PC-3 (cell line): ENCODE data around the gene PTK6. TPM values are rescaled to one million over a fixed set of nuclear protein-coding genes. Genes with fewer than 3 reads are reported as not detected.

Experiments used
- ATAC-seq: fragments of 200-7000 bp; cut with Tn5 transposase; 2 replicates; pipeline ENCODE4 v1.9.1; 2020; ENCODE audit warnings: mild to moderate bottlenecking, moderate library complexity
- BruUV-seq: library from RNA; stranded (reverse); fragments of 400-500 nt; replicated peaks from 2 replicates; lab custom pipeline; 2021; lab: Mats Ljungman, UMichigan
- CTCF ChIA-PET: fragments of 300-600 bp; sonication (Branson Sonifier 250); formaldehyde crosslinking; loops from one replicate; lab custom pipeline; 2022; ENCODE audit warnings: antibody characterized with exemption; lab: Charles Lee
- POLR2A ChIA-PET: fragments of 300-600 bp; sonication (Branson Sonifier 250); formaldehyde crosslinking; loops from one replicate; lab custom pipeline; 2022; ENCODE audit warnings: antibody characterized with exemption; ENCODE audit not compliant: unreplicated experiment; lab: Charles Lee
- DNase-seq: peaks from one replicate; pipeline ENCODE4 v3.0.0-alpha.2; 2015
- H2AFZ ChIP-seq: fragments of 300-600 bp; sonication (generic); 2 replicates; pipeline ENCODE4 v1.6.0; 2016; ENCODE audit warnings: antibody characterized with exemption, low read length
- H3F3A ChIP-seq: fragments of 300-600 bp; sonication (generic); one replicate; pipeline ENCODE4 v1.6.0; 2017; ENCODE audit warnings: antibody characterized with exemption, low read length, control low read depth, mild to moderate bottlenecking; ENCODE audit not compliant: unreplicated experiment
- H3K27ac ChIP-seq: fragments of 300-600 bp; sonication (generic); 2 replicates; pipeline ENCODE4 v1.5.1; 2016; ENCODE audit warnings: mild to moderate bottlenecking, low read length
- H3K27me3 ChIP-seq: fragments of 300-600 bp; sonication (generic); 2 replicates; pipeline ENCODE4 v1.6.1; 2016; ENCODE audit warnings: low read length, mixed read lengths
- H3K36me3 ChIP-seq: fragments of 300-600 bp; sonication (generic); 2 replicates; pipeline ENCODE4 v1.6.1; 2016; ENCODE audit warnings: low read depth, mixed run types, low read length, mixed read lengths
- H3K4me1 ChIP-seq: fragments of 300-600 bp; sonication (generic); 2 replicates; pipeline ENCODE4 v1.5.1; 2016; ENCODE audit warnings: low read length; ENCODE audit not compliant: insufficient read depth
- H3K4me2 ChIP-seq: fragments of 300-600 bp; sonication (generic); 2 replicates; pipeline ENCODE4 v1.6.0; 2016; ENCODE audit warnings: low read length
- H3K4me3 ChIP-seq: fragments of 300-600 bp; sonication (generic); 2 replicates; pipeline ENCODE4 v1.5.1; 2016; ENCODE audit warnings: mild to moderate bottlenecking, low read length, mixed read lengths
- H3K79me2 ChIP-seq: fragments of 300-600 bp; sonication (generic); 2 replicates; pipeline ENCODE4 v1.6.1; 2017; ENCODE audit warnings: low read length, mixed read lengths
- H3K9ac ChIP-seq: fragments of 300-600 bp; sonication (generic); 2 replicates; pipeline ENCODE4 v1.6.0; 2016; ENCODE audit warnings: mild to moderate bottlenecking, low read length
- H3K9me2 ChIP-seq: fragments of 300-600 bp; sonication (generic); replicated peaks from 2 replicates; pipeline ENCODE4 v1.6.1; 2016; ENCODE audit warnings: mixed run types, low read length, mixed read lengths
- H3K9me3 ChIP-seq: fragments of 300-600 bp; sonication (generic); 2 replicates; pipeline ENCODE4 v1.6.1; 2016; ENCODE audit warnings: low read length, mixed read lengths
- H4K20me1 ChIP-seq: fragments of 300-600 bp; sonication (generic); 2 replicates; pipeline ENCODE4 v1.6.1; 2016; ENCODE audit warnings: low read length, mixed read lengths
- CTCF ChIP-seq: fragments of 300-600 bp; sonication (generic); conservative IDR thresholded peaks from 2 replicates; pipeline ENCODE4 v1.5.1; 2017; ENCODE audit warnings: antibody characterized with exemption, low read depth, mild to moderate bottlenecking, low read length
- EZH2 ChIP-seq: fragments of 300-600 bp; sonication (generic); IDR thresholded peaks from one replicate; pipeline ENCODE4 v1.6.1; 2017; ENCODE audit warnings: antibody characterized with exemption, mild to moderate bottlenecking, low read length; ENCODE audit not compliant: unreplicated experiment
- EZH2phosphoT487 ChIP-seq: fragments of 300-600 bp; sonication (generic); IDR thresholded peaks from 2 replicates; pipeline ENCODE4 v1.6.1; 2018; ENCODE audit warnings: mild to moderate bottlenecking, antibody characterized with exemption, low read length, borderline replicate concordance
- intact Hi-C: fragments of 100-400 bp; cut with micrococcal nuclease; formaldehyde crosslinking; loops from 2 replicates; pipeline ENCODE4 v1.9.0; 2023
- total RNA-seq: library from RNA; depleted of rRNA; stranded (reverse); fragments of >200 nt; gene quantifications from 2 replicates; pipeline ENCODE4 v1.2.3, GENCODE V29; 2014

Gene PTK6
- total RNA-seq, 1 experiment from 2014 or later = 11.1 TPM

GRCh38 chr20:63539092-63539430 lies 1.9 kb upstream of the PTK6 start:
- no peaks in the 10 kb centered on the region for H3K9me2 ChIP-seq
- peaks cover 34% of the 10 kb centered on the region for H3K4me1 ChIP-seq
- H3K27me3 ChIP-seq = no peaks in the 10 kb centered on the region
- H3K79me2 ChIP-seq = peaks cover 11% of the 10 kb centered on the region
- H3K9me3 ChIP-seq = no peaks in the 10 kb centered on the region
- intact Hi-C loops = loop anchor here (2.0 to 5.0 kb wide), 5 partner anchors 36 to 418 kb away; partner anchors contain the start of genes GMEB2, HELZ2 and UCKL1
- H3K36me3 ChIP-seq = no peaks in the 10 kb centered on the region
- H3F3A ChIP-seq = no peaks in the 10 kb centered on the region
- no peaks in the 10 kb centered on the region for H4K20me1 ChIP-seq
- H3K4me3 ChIP-seq = peak overlapping the region; percentile 84; the same call in 1 of the 2 replicates
- DNase-seq (no peak), ATAC-seq (no peak)
- no TSS peak for BruUV-seq
- H3K27ac ChIP-seq = peak overlapping the region; percentile 85
- POLR2A ChIA-PET = interaction anchor here (0.6 kb wide), 1 partner anchor 88 kb away, joined by 4 read pairs; the partner anchor contains the start of gene GMEB2
- peak overlapping the region; percentile 42 for H3K9ac ChIP-seq
- H2AFZ ChIP-seq = no peak overlapping the region
- H3K4me2 ChIP-seq = peak overlapping the region; percentile 100
- CTCF ChIA-PET = no interaction called here
- TF ChIP-seq CTCF = no peak
- TF ChIP-seq EZH2 = no peak
- TF ChIP-seq EZH2phosphoT487 = no peak

- no TSS peak for BruUV-seq
- ATAC-seq (peak; percentile 31), DNase-seq (peak; percentile 98)
- Histone ChIP-seq H3K27ac (peak overlapping the region; percentile 85), H3F3A (no peaks in the 10 kb centered on the region), H3K79me2 (peaks cover 11% of the 10 kb centered on the region), H3K4me3 (peak overlapping the region; percentile 84), H3K9ac (peak overlapping the region; percentile 63), H3K9me2 (no peaks in the 10 kb centered on the region), H3K9me3 (no peaks in the 10 kb centered on the region), H2AFZ (0 out of 2 replicates have a peak overlapping the region, but pooled peaks have one; percentile 13), H4K20me1 (no peaks in the 10 kb centered on the region), H3K27me3 (no peaks in the 10 kb centered on the region), H3K4me1 (peaks cover 33% of the 10 kb centered on the region), H3K36me3 (no peaks in the 10 kb centered on the region), H3K4me2 (peak overlapping the region; percentile 100)
- TF ChIP-seq EZH2phosphoT487 (no peak), CTCF (peak; percentile 21; the same call in 1 of the 2 replicates), EZH2 (no peak)
- intact Hi-C loops = loop anchor here (2.0 to 5.0 kb wide), 5 partner anchors 36 to 419 kb away; partner anchors contain the start of genes GMEB2, HELZ2 and UCKL1
- ChIA-PET CTCF (interaction anchor here (0.5 to 2.7 kb wide), 15 partner anchors 18 to 442 kb away, joined by 3 to 76 read pairs (median 4); partner anchors contain the start of genes GMEB2, HELZ2, PPDPF and TPD52L2), POLR2A (interaction anchor here (0.6 to 2.2 kb wide), 5 partner anchors 18 to 103 kb away, joined by 4 to 24 read pairs (median 17); partner anchors contain the start of genes GMEB2, HELZ2 and PPDPF)
These were observed 1.3 kb upstream of the PTK6 start for GRCh38 chr20:63538204-63539091.
